ENCODE measurements around the gene COG5. TPM values are rescaled to one million over a fixed set of nuclear protein-coding genes. Genes with fewer than 3 reads are reported as not detected.

Gene COG5
- total RNA-seq, 1 donor from 2014 or later: 26.8 TPM

DNA sequence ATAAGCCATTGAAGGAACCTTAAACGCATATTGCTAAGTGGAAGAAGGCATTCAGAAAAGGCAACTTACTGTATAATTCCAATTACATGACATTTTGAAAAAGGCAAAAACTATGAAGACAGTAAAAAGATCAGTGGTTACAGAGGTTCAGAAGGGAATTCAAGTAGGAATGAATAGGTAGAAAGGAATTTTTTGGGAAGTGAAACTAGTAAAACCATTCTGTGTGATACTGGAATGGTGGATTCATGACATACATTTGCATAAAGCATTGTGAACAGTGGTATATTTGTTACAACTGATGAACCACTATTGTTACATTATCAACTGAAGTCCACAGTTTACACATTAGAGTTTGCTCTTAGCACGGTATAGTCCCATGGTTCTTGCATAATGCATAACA lies 208.1 kb downstream of the COG5 start:
- Mint-ChIP-seq H3K27ac (ENCODE audit: unreplicated experiment) (no peak overlapping the region), H3K27me3 (ENCODE audit: low read depth) (no peaks in the 10 kb centered on the region), H3K9me3 (peaks cover 3% of the 10 kb centered on the region), H3K4me3 (no peak overlapping the region), H3K4me1 (no peaks in the 10 kb centered on the region), H3K36me3 (ENCODE audit: low read depth) (peaks cover 14% of the 10 kb centered on the region)
- DNase-seq (ENCODE audit: low read depth, low spot score): no peak
- TF ChIP-seq, protein P1, sequence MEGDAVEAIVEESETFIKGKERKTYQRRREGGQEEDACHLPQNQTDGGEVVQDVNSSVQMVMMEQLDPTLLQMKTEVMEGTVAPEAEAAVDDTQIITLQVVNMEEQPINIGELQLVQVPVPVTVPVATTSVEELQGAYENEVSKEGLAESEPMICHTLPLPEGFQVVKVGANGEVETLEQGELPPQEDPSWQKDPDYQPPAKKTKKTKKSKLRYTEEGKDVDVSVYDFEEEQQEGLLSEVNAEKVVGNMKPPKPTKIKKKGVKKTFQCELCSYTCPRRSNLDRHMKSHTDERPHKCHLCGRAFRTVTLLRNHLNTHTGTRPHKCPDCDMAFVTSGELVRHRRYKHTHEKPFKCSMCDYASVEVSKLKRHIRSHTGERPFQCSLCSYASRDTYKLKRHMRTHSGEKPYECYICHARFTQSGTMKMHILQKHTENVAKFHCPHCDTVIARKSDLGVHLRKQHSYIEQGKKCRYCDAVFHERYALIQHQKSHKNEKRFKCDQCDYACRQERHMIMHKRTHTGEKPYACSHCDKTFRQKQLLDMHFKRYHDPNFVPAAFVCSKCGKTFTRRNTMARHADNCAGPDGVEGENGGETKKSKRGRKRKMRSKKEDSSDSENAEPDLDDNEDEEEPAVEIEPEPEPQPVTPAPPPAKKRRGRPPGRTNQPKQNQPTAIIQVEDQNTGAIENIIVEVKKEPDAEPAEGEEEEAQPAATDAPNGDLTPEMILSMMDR (conservative IDR thresholded peaks at IDR 0.05): no peak

DNA sequence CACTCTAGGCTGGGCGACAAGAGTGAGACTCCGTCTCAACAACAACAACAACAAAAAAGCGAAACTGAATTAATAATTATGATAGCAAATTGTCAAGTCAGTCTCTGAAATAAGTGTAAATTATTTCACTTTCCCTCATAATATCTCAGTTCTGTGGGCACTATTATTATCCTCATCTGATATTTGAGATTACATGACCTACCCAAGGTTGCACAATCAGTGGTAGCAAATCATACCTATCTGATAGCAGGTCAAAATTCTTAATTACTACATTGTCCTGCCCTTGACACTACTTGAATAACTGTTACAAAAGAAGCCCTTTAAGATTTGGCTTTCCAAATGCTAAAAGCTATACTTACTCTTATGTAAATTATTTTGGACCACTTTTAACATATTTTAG lies 209.1 kb downstream of the COG5 start:
- no peak overlapping the region for H3K27ac Mint-ChIP-seq (ENCODE audit: unreplicated experiment)
- peaks cover 4% of the 10 kb centered on the region for H3K36me3 Mint-ChIP-seq (ENCODE audit: low read depth)
- no peak overlapping the region for H3K4me3 Mint-ChIP-seq
- H3K27me3 Mint-ChIP-seq (ENCODE audit: low read depth): no peaks in the 10 kb centered on the region
- TF ChIP-seq, protein P1 (conservative IDR thresholded peaks at IDR 0.05): no peak
- peaks cover 4% of the 10 kb centered on the region for H3K9me3 Mint-ChIP-seq
- no peak for DNase-seq (ENCODE audit: low read depth, low spot score)
- H3K4me1 Mint-ChIP-seq: no peaks in the 10 kb centered on the region

DNA sequence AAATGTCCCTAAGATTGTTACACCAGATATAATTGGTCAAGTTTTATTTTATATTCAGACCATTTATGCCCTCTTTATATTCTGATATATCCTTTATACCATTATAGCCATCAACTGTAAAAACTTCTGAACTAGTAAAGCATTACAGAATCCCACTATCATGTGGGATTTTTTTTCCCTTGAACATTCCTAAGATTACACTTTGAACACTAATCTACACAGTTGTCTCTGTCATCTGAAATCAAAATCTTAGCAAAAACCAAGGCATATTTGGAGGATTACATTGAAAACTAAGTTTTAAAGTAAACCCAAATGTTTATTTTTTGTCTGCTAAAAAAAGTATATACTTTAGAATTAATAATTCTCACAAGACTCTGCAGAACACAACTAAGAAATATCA lies 210.0 kb downstream of the COG5 start:
- peaks cover 4% of the 10 kb centered on the region for H3K9me3 Mint-ChIP-seq
- no peak overlapping the region for H3K27ac Mint-ChIP-seq (ENCODE audit: unreplicated experiment)
- H3K36me3 Mint-ChIP-seq (ENCODE audit: low read depth): peaks cover 2% of the 10 kb centered on the region
- H3K27me3 Mint-ChIP-seq (ENCODE audit: low read depth): no peaks in the 10 kb centered on the region
- no peak for DNase-seq (ENCODE audit: low read depth, low spot score)
- TF ChIP-seq, protein P1 (conservative IDR thresholded peaks at IDR 0.05): no peak
- H3K4me1 Mint-ChIP-seq: no peaks in the 10 kb centered on the region
- no peak overlapping the region for H3K4me3 Mint-ChIP-seq

DNA sequence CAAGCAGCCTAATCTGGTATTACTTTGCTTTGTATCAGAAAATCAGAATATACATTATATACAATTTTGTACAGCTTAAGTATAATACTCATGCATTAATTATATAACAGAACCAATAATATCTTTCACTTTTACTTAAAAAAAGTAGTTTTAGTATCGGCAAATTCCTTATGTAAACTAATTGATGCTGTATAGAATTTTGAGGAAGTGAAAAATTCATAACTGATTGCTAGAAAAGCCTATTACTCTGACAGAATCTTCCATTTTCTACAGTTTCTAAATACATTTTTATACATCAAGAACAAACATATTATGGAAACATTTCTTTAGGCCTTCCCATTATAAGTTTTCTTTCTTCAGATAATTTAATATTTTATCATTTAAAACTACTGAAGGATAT lies 217.8 kb downstream of the COG5 start:
- TF ChIP-seq, protein P1 (conservative IDR thresholded peaks at IDR 0.05): no peak
- no peak overlapping the region for H3K27ac Mint-ChIP-seq (ENCODE audit: unreplicated experiment)
- H3K9me3 Mint-ChIP-seq: peaks cover 21% of the 10 kb centered on the region
- H3K36me3 Mint-ChIP-seq (ENCODE audit: low read depth): peaks cover 18% of the 10 kb centered on the region
- no peaks in the 10 kb centered on the region for H3K27me3 Mint-ChIP-seq (ENCODE audit: low read depth)
- DNase-seq (ENCODE audit: low read depth, low spot score): no peak
- no peak overlapping the region for H3K4me3 Mint-ChIP-seq
- H3K4me1 Mint-ChIP-seq: no peaks in the 10 kb centered on the region

DNA sequence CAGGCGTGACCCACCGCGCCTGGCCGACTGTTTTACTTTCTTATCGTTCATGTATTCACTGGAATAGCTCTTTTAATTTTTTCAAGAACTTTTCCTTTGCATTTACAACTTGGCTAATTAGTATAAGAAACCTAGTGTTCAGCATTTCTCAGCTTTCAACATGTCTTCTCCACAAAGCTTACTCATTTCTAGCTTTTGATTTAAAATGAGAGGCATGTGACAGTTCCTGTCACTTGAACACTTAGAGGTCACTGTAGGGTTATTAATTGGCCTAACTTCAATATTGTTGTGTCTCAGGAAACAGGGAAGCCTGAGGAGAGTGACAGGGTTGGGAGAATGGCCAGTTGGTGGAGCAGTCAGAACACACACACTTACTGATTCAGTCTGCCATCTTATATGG lies 218.9 kb downstream of the COG5 start:
- DNase-seq (ENCODE audit: low read depth, low spot score): no peak
- TF ChIP-seq, protein P1 (conservative IDR thresholded peaks at IDR 0.05): no peak
- Mint-ChIP-seq H3K36me3 (ENCODE audit: low read depth) (peaks cover 19% of the 10 kb centered on the region), H3K4me1 (no peaks in the 10 kb centered on the region), H3K27me3 (ENCODE audit: low read depth) (no peaks in the 10 kb centered on the region), H3K27ac (ENCODE audit: unreplicated experiment) (no peak overlapping the region), H3K4me3 (no peak overlapping the region), H3K9me3 (peaks cover 22% of the 10 kb centered on the region)

DNA sequence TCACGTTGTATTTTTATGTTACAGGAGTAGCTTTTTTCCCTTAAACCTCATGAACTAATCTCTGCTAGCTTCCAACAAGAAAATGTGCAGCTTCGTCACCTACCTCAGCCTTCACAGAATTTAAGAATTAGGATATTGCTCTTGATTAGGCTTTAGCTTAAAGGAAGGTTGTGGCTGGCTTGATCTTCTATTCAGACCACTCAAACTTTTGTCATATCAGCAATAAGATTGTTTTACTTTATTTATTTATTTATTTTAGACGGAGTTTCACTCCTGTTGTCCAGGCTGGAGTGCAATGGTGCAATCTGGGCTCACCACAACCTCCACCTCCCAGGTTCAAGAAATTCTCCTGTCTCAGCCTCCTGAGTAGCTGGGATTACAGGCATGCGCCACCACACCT lies 219.4 kb downstream of the COG5 start:
- Mint-ChIP-seq H3K27me3 (ENCODE audit: low read depth) (no peaks in the 10 kb centered on the region), H3K4me3 (no peak overlapping the region), H3K9me3 (peaks cover 22% of the 10 kb centered on the region), H3K36me3 (ENCODE audit: low read depth) (peaks cover 19% of the 10 kb centered on the region), H3K4me1 (no peaks in the 10 kb centered on the region), H3K27ac (ENCODE audit: unreplicated experiment) (no peak overlapping the region)
- DNase-seq (ENCODE audit: low read depth, low spot score): no peak
- TF ChIP-seq, protein P1 (conservative IDR thresholded peaks at IDR 0.05): no peak

Data from neural crest cell (in vitro differentiated cells).